RWPE2 (cell line): ENCODE measurements around the gene METTL27.

Source experiments
- ATAC-seq: fragments of 200-7000 bp; cut with Tn5 transposase; 3 replicates; pipeline ENCODE4 v1.9.1; 2021; ENCODE audit warnings: low read depth
- DNase-seq: peaks from one replicate; pipeline ENCODE4 v3.0.0-alpha.2; 2020; ENCODE audit warnings: low spot score
- H3K27ac ChIP-seq: fragments of 450-650 bp; 2 replicates; pipeline ENCODE4 v1.5.1; 2017; ENCODE audit warnings: mild to moderate bottlenecking; ENCODE audit not compliant: poor library complexity, severe bottlenecking
- H3K27me3 ChIP-seq: fragments of 250-450 bp; sonication (Bioruptor Pico); 2 replicates; pipeline ENCODE4 v1.5.1; 2021; ENCODE audit warnings: mild to moderate bottlenecking, moderate library complexity; ENCODE audit not compliant: insufficient read depth, poor library complexity, severe bottlenecking
- H3K36me3 ChIP-seq: fragments of 250-450 bp; sonication (Bioruptor Pico); 2 replicates; pipeline ENCODE4 v1.5.1; 2020; ENCODE audit warnings: low read depth, mild to moderate bottlenecking, moderate library complexity
- H3K4me1 ChIP-seq: fragments of 250-450 bp; sonication (Bioruptor Pico); 2 replicates; pipeline ENCODE4 v1.5.1; 2021; ENCODE audit warnings: mild to moderate bottlenecking, moderate library complexity; ENCODE audit not compliant: insufficient read depth, poor library complexity, severe bottlenecking
- H3K4me3 ChIP-seq: fragments of 250-450 bp; sonication (Bioruptor Pico); 2 replicates; pipeline ENCODE4 v1.5.1; 2021; ENCODE audit warnings: mild to moderate bottlenecking, moderate library complexity; ENCODE audit not compliant: severe bottlenecking
- H3K9me3 ChIP-seq: fragments of 250-450 bp; sonication (Bioruptor Pico); 2 replicates; pipeline ENCODE4 v1.5.1; 2021; ENCODE audit warnings: mild to moderate bottlenecking, moderate library complexity; ENCODE audit not compliant: severe bottlenecking
- CTCF ChIP-seq: fragments of 450-650 bp; IDR thresholded peaks from one replicate; pipeline ENCODE4 v1.5.1; 2017; ENCODE audit warnings: mild to moderate bottlenecking, moderate library complexity; ENCODE audit not compliant: poor library complexity, severe bottlenecking

The METTL27 gene

GRCh38 chr7:73869011-73869798, 26.9 kb upstream of the METTL27 start:
- Histone ChIP-seq H3K4me1 (no peaks in the 10 kb centered on the region), H3K4me3 (no peak overlapping the region), H3K9me3 (no peaks in the 10 kb centered on the region), H3K36me3 (no peaks in the 10 kb centered on the region), H3K27ac (no peak overlapping the region), H3K27me3 (no peaks in the 10 kb centered on the region)
- TF ChIP-seq CTCF = no peak
- DNase-seq = no peak
- ATAC-seq = no peak

- DNase-seq = no peak
Observed at GRCh38 chr7:73866446-73866767, 24.1 kb upstream of the METTL27 start.

DNA sequence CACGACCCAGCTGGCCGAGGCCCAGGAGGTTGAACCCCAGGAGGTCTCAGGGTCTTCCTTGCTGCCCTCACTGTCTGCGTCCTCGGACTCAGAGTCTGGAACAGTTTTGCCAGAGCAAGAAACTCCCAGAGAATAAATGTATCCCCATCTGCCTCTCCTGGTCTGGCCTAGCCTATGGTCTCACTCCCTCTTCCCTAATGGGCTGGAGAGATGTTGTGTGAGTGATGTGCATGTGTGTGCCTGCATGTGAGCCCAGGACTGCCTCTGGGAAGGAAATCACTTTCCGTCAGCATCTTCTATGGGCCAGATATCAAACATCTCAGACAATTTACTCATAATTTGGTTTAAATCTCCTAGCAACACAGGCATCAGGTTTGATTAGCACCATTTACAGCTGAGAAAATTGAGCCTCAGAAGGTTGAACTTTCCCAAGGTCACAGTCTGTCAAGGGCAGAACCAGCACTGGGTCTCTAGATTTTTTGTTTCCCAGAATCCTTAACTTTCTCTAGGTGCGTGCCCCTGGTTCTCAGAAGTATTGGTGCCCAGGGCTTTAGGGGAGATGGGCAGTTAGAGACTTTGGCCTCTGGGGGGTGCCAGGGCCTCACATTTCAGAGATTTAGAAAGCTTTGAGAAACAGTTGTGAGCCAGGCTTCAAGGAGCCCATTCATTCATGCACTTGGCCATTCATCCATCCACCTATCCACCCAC, 23.6 kb upstream of the METTL27 start:
- no peak overlapping the region for H3K4me3 ChIP-seq
- no peak overlapping the region for H3K27ac ChIP-seq
- DNase-seq (no peak), ATAC-seq (peak; percentile 49; the same call in 1 of the 3 replicates)
- H3K9me3 ChIP-seq = no peaks in the 10 kb centered on the region
- H3K4me1 ChIP-seq = no peaks in the 10 kb centered on the region
- H3K27me3 ChIP-seq = no peaks in the 10 kb centered on the region
- peak; percentile 46 for TF ChIP-seq CTCF
- no peaks in the 10 kb centered on the region for H3K36me3 ChIP-seq

More at GRCh38 chr7:73866446-73866767, 24.1 kb upstream of the METTL27 start:
- TF ChIP-seq CTCF = peak; percentile 20
- Histone ChIP-seq H3K36me3 (no peaks in the 10 kb centered on the region), H3K4me3 (no peak overlapping the region), H3K27ac (no peak overlapping the region), H3K9me3 (no peaks in the 10 kb centered on the region), H3K27me3 (no peaks in the 10 kb centered on the region), H3K4me1 (no peaks in the 10 kb centered on the region)
- no peak for ATAC-seq

DNA sequence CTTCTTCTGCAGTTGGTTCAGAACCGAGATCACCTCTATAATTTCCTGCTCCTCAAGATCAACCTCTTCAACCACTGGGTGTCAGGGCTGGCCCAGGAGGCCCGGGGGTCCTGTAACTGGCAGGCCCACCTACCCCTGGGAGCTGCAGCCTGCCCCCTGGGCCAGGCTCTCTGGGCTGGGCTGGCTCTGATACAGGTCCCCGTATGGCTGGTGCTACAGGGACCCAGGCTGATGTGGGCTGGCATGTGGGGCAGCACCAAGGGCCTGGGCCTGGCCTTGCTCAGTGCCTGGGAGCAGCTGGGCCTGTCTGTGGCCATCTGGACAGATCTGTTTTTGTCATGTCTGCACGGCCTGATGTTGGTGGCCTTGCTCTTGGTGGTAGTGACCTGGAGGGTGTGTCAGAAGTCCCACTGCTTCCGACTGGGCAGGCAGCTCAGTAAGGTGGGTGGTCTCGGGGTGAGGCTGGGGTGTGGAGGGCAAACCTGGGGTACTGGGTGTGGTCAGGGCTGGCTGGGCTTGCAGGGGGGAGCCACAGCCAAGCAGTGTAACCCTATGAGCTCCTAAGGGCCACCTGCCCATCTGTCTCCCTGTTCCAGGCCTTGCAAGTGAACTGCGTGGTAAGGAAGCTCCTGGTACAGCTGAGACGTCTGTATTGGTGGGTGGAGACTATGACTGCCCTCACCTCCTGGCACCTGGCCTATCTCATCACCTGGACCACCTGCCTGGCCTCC, 22.8 kb upstream of the METTL27 start:
- no peak for TF ChIP-seq CTCF
- no peak for DNase-seq
- no peak overlapping the region for H3K27ac ChIP-seq
- no peaks in the 10 kb centered on the region for H3K9me3 ChIP-seq
- H3K4me1 ChIP-seq = no peaks in the 10 kb centered on the region
- no peaks in the 10 kb centered on the region for H3K36me3 ChIP-seq
- no peak overlapping the region for H3K4me3 ChIP-seq
- no peaks in the 10 kb centered on the region for H3K27me3 ChIP-seq
- ATAC-seq = no peak
